ENCODE results near the gene CD209. TPM values are rescaled to one million over a fixed set of nuclear protein-coding genes. Genes with fewer than 3 reads are reported as not detected.

Gene CD209
- total and polyA plus RNA-seq, 2 donors (not counting 3 experiments of a cell fraction or from before 2014, with no cell fraction given), result not detected

Other genes with a start within 250 kb of the CD209 start
- gene ZNF358, start 231.4 kb downstream of the CD209 start, total RNA-seq, result 51.2 and 52.1 TPM in 2 replicates
- gene ZNF358, start 231.4 kb downstream of the CD209 start, polyA plus RNA-seq, result 83.2 and 90.6 TPM in 2 replicates
- 23.0 and 26.9 TPM in 2 replicates for gene MCOLN1, start 224.9 kb downstream of the CD209 start, total RNA-seq
- gene MCOLN1, start 224.9 kb downstream of the CD209 start, polyA plus RNA-seq, result 60.9 and 84.6 TPM in 2 replicates
- 163 and 164 TPM in 2 replicates for gene PNPLA6, start 211.8 kb downstream of the CD209 start, total RNA-seq
- gene PNPLA6, start 211.8 kb downstream of the CD209 start, polyA plus RNA-seq, result 106 and 117 TPM in 2 replicates
- 0.16 and 0.22 TPM in 2 replicates for gene CAMSAP3, start 151.7 kb downstream of the CD209 start, total RNA-seq
- gene CAMSAP3, start 151.7 kb downstream of the CD209 start, polyA plus RNA-seq, result 0.11 TPM in 2 replicates
- 37.0 and 37.3 TPM in 2 replicates for gene XAB2, start 118.0 kb downstream of the CD209 start, total RNA-seq
- 47.6 and 51.6 TPM in 2 replicates for gene XAB2, start 118.0 kb downstream of the CD209 start, polyA plus RNA-seq
- gene PET100, start 117.7 kb downstream of the CD209 start, total RNA-seq, result 162 and 172 TPM in 2 replicates
- gene PET100, start 117.7 kb downstream of the CD209 start, polyA plus RNA-seq, result 55.0 and 59.0 TPM in 2 replicates
- gene PCP2, start 113.8 kb downstream of the CD209 start, total RNA-seq, result not detected in 2 replicates
- gene PCP2, start 113.8 kb downstream of the CD209 start, polyA plus RNA-seq, result not detected in 2 replicates
- 70.0 and 87.6 TPM in 2 replicates for gene STXBP2, start 110.4 kb downstream of the CD209 start, total RNA-seq
- 104 and 105 TPM in 2 replicates for gene STXBP2, start 110.4 kb downstream of the CD209 start, polyA plus RNA-seq
- gene RETN, start 78.5 kb downstream of the CD209 start, total RNA-seq, result not detected in 2 replicates
- gene RETN, start 78.5 kb downstream of the CD209 start, polyA plus RNA-seq, result not detected in 2 replicates
- gene MCEMP1, start 70.4 kb downstream of the CD209 start, total RNA-seq, result not detected in 2 replicates
- gene MCEMP1, start 70.4 kb downstream of the CD209 start, polyA plus RNA-seq, result not detected in 2 replicates
- 148 and 172 TPM in 2 replicates for gene TRAPPC5, start 66.7 kb downstream of the CD209 start, total RNA-seq
- 114 and 212 TPM in 2 replicates for gene TRAPPC5, start 66.7 kb downstream of the CD209 start, polyA plus RNA-seq
- gene FCER2, start 45.4 kb downstream of the CD209 start, total RNA-seq, result not detected in 2 replicates
- gene FCER2, start 45.4 kb downstream of the CD209 start, polyA plus RNA-seq, result not detected in 2 replicates
- gene CLEC4G, start 15.4 kb downstream of the CD209 start, total RNA-seq, result not detected in 2 replicates
- not detected in 2 replicates for gene CLEC4G, start 15.4 kb downstream of the CD209 start, polyA plus RNA-seq
- gene CLEC4M, start 15.7 kb upstream of the CD209 start, total RNA-seq, result 0.23 and 0.46 TPM in 2 replicates
- gene CLEC4M, start 15.7 kb upstream of the CD209 start, polyA plus RNA-seq, result 1.0 and 1.1 TPM in 2 replicates
- 13.5 and 18.3 TPM in 2 replicates for gene EVI5L, start 82.7 kb upstream of the CD209 start, total RNA-seq
- 11.9 and 15.8 TPM in 2 replicates for gene EVI5L, start 82.7 kb upstream of the CD209 start, polyA plus RNA-seq
- not detected in 2 replicates for gene PRR36, start 126.9 kb upstream of the CD209 start, total RNA-seq
- gene PRR36, start 126.9 kb upstream of the CD209 start, polyA plus RNA-seq, result 0.05 TPM in 1 of 2 replicates, not detected in the other
- gene LRRC8E, start 141.0 kb upstream of the CD209 start, total RNA-seq, result 1.6 and 1.8 TPM in 2 replicates
- 1.1 and 1.3 TPM in 2 replicates for gene LRRC8E, start 141.0 kb upstream of the CD209 start, polyA plus RNA-seq
- gene MAP2K7, start 156.3 kb upstream of the CD209 start, total RNA-seq, result 31.6 and 36.0 TPM in 2 replicates
- 13.8 and 14.0 TPM in 2 replicates for gene MAP2K7, start 156.3 kb upstream of the CD209 start, polyA plus RNA-seq
- gene TGFBR3L, start 167.3 kb upstream of the CD209 start, total RNA-seq, result 1.2 TPM in 1 of 2 replicates, not detected in the other
- 0.35 and 0.81 TPM in 2 replicates for gene TGFBR3L, start 167.3 kb upstream of the CD209 start, polyA plus RNA-seq
- gene SNAPC2, start 172.8 kb upstream of the CD209 start, total RNA-seq, result 23.7 and 29.2 TPM in 2 replicates
- gene SNAPC2, start 172.8 kb upstream of the CD209 start, polyA plus RNA-seq, result 25.8 and 33.0 TPM in 2 replicates
- 27.6 and 31.1 TPM in 2 replicates for gene CTXN1, start 178.6 kb upstream of the CD209 start, total RNA-seq
- gene CTXN1, start 178.6 kb upstream of the CD209 start, polyA plus RNA-seq, result 16.0 and 25.6 TPM in 2 replicates
- gene TIMM44, start 196.1 kb upstream of the CD209 start, total RNA-seq, result 61.5 and 62.9 TPM in 2 replicates
- gene TIMM44, start 196.1 kb upstream of the CD209 start, polyA plus RNA-seq, result 64.3 and 82.5 TPM in 2 replicates

Measured in endothelial cell of umbilical vein (primary cell).